VCaP (cell line): ENCODE data around the gene PRRX1.

ENCODE experiments used
- H3K27ac ChIP-seq: fragments of 450-650 bp; 2 replicates; pipeline ENCODE4 v1.5.1; 2017
- CTCF ChIP-seq: fragments of 450-650 bp; conservative IDR thresholded peaks from 2 replicates; pipeline ENCODE4 v1.5.1; 2017; ENCODE audit warnings: mild to moderate bottlenecking, moderate library complexity

Gene PRRX1

DNA sequence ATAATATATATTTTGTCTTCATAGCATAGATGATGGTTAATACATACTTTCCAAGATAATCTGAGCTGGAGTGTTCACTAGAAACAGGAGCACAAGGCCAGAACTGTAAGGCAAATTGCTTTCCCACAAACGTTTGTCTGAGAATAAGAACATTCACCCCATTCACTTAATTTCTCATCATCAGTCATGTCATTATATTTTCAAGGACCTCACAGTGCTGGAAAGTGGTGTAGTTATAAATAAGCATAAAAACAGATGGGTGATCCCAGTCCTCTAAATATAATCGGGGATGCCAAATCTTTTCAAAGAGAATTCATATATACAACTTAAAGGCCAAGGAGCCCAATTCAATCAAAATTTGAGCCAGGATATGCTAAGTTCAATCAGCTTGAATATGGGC, 8.4 kb downstream of the PRRX1 start:
- TF ChIP-seq CTCF: no peak
- H3K27ac ChIP-seq: no peak overlapping the region

- H3K27ac ChIP-seq: no peak overlapping the region
- no peak for TF ChIP-seq CTCF
These were observed 10.3 kb downstream of the PRRX1 start for GRCh38 chr1:170674239-170674638.

- no peak for TF ChIP-seq CTCF
- no peak overlapping the region for H3K27ac ChIP-seq
These were observed 11.1 kb downstream of the PRRX1 start for GRCh38 chr1:170674986-170675385.

- TF ChIP-seq CTCF: no peak
- H3K27ac ChIP-seq: no peak overlapping the region
These were observed 11.9 kb downstream of the PRRX1 start for GRCh38 chr1:170675865-170676264.

DNA sequence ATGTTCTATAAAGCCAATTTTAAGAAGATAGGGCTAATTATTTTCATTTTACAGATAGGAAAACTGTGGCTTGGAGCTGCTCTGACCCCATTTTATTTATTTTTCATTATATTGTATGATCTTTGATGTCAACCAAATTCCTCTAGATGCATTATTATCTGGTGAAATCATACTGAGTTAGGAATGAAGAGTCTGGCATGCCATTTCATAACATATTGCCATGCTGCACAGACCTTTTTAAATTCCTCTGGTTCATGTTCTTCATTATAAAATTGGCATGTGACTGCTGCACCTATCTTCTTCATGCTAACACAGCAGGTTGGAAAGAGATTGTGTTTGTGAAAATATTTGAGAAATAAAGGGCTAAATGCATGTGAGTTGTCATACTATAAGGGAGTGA, 12.7 kb downstream of the PRRX1 start:
- TF ChIP-seq CTCF: no peak
- H3K27ac ChIP-seq: no peak overlapping the region

GRCh38 chr1:170678027-170678600, 14.2 kb downstream of the PRRX1 start:
- no peak overlapping the region for H3K27ac ChIP-seq
- TF ChIP-seq CTCF: no peak

DNA sequence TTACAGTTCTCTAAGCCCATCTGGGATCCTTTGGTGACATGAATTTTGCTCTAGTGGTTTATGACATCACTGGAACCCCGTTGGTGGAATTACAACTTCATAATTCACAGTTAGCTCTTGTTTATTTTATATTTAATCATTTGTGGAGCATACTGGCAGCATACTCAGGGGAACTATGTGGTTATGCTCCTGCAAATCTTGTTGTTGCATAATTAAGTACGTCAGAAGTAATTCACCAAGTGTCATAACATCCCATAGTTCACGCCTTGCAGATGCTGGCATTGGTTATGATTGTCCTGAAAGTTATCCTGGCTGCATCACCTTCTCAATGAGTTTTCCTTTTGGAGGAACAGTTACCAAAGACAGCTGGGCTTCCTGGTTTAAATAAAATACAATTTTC, 16.5 kb downstream of the PRRX1 start:
- TF ChIP-seq CTCF: no peak
- H3K27ac ChIP-seq: no peak overlapping the region
